HepG2 (cell line): ENCODE measurements around the gene CCDC174. TPM values are rescaled to one million over a fixed set of nuclear protein-coding genes. Genes with fewer than 3 reads are reported as not detected.

Source experiments
- AHR ChIP-seq: IDR thresholded peaks from 2 replicates; pipeline ENCODE4 v1.6.1; 2018; ENCODE audit warnings: missing genetic modification reagents, missing compliant biosample characterization
- CHD2 ChIP-seq: IDR thresholded peaks from 2 replicates; pipeline ENCODE4 v1.6.1; 2011; ENCODE audit warnings: low read depth, low read length, improper control_type of control experiment
- ELF3 ChIP-seq: IDR thresholded peaks from 2 replicates; pipeline ENCODE4 v1.6.1; 2016; ENCODE audit warnings: missing genetic modification reagents, missing compliant biosample characterization
- ERF ChIP-seq: IDR thresholded peaks from 2 replicates; pipeline ENCODE4 v1.6.1; 2018; ENCODE audit warnings: missing biosample characterization, missing genetic modification reagents
- HCFC1 ChIP-seq: fragments of 150-350 bp; IDR thresholded peaks from 2 replicates; pipeline ENCODE4 v1.6.1; 2014; ENCODE audit warnings: low read depth, low read length
- IKZF4 ChIP-seq: sonication (generic); formaldehyde crosslinking; IDR thresholded peaks from 2 replicates; pipeline ENCODE4 v1.5.1; 2020; ENCODE audit warnings: borderline replicate concordance, mild to moderate bottlenecking, low read depth, missing genetic modification reagents; ENCODE audit errors: not compliant biosample characterization
- KAT2B ChIP-seq: fragments of 150-350 bp; IDR thresholded peaks from 2 replicates; pipeline ENCODE4 v1.6.1; 2014; ENCODE audit warnings: low read depth, low read length, borderline replicate concordance
- MAFG ChIP-seq: sonication (generic); formaldehyde crosslinking; IDR thresholded peaks from 2 replicates; pipeline ENCODE4 v1.5.1; 2020; ENCODE audit warnings: mild to moderate bottlenecking, missing genetic modification reagents
- MYC ChIP-seq: sonication (generic); formaldehyde crosslinking; IDR thresholded peaks from 2 replicates; pipeline ENCODE4 v1.9.0; 2021; ENCODE audit warnings: missing genetic modification reagents, borderline replicate concordance
- NFE2L2 ChIP-seq: fragments of 150-350 bp; IDR thresholded peaks from 2 replicates; pipeline ENCODE4 v1.6.1; 2014; ENCODE audit warnings: low read length
- POLR2A ChIP-seq, 2 experiments: IDR thresholded peaks; 2 replicates each; pipeline ENCODE4 v1.6.1; 2011; ENCODE audit warnings: low read depth in 2 of 2, low read length in 2 of 2, mild to moderate bottlenecking in 1 of 2, moderate library complexity in 1 of 2; ENCODE audit not compliant: insufficient read depth in 1 of 2
- PRPF4 ChIP-seq: fragments of 200-400 bp; formaldehyde crosslinking; IDR thresholded peaks from 2 replicates; pipeline ENCODE4 v1.6.1; 2016; ENCODE audit warnings: low read length, low read depth; ENCODE audit not compliant: poor library complexity, severe bottlenecking
- RFX5 ChIP-seq: IDR thresholded peaks from 2 replicates; pipeline ENCODE4 v1.6.1; 2011; ENCODE audit warnings: low read depth, low read length, improper control_type of control experiment
- SMARCC2 ChIP-seq: fragments of 450-650 bp; IDR thresholded peaks from 2 replicates; pipeline ENCODE4 v1.6.1; 2017; ENCODE audit warnings: antibody characterized with exemption, mild to moderate bottlenecking
- SOX6 ChIP-seq, 2 experiments: fragments of 450-650 bp in 1 of 2; sonication (generic) in 1 of 2; formaldehyde crosslinking in 1 of 2; IDR thresholded peaks; 2 replicates each; pipeline versions ENCODE4 v1.4.0 to v1.6.1; 2017 to 2020; ENCODE audit warnings: antibody characterized with exemption in 1 of 2, mild to moderate bottlenecking in 1 of 2, missing genetic modification reagents in 1 of 2
- SP2 ChIP-seq: sonication (generic); formaldehyde crosslinking; IDR thresholded peaks from 2 replicates; pipeline ENCODE4 v1.5.1; 2020; ENCODE audit warnings: mild to moderate bottlenecking, missing genetic modification reagents
- YEATS2 ChIP-seq: sonication (generic); formaldehyde crosslinking; IDR thresholded peaks from 2 replicates; pipeline ENCODE4 v1.4.0; 2020; ENCODE audit warnings: missing genetic modification reagents, borderline replicate concordance
- ZBTB8A ChIP-seq: sonication (generic); formaldehyde crosslinking; IDR thresholded peaks from 2 replicates; pipeline ENCODE4 v1.4.0; 2020; ENCODE audit warnings: mild to moderate bottlenecking, low read depth, missing genetic modification reagents, borderline replicate concordance
- ZFP1 ChIP-seq: IDR thresholded peaks from 2 replicates; pipeline ENCODE4 v1.6.1; 2016
- ZMYM3 ChIP-seq: sonication (generic); formaldehyde crosslinking; IDR thresholded peaks from 2 replicates; pipeline ENCODE4 v1.5.1; 2020; ENCODE audit warnings: mild to moderate bottlenecking, missing genetic modification reagents
- ZMYM4 ChIP-seq: sonication (generic); formaldehyde crosslinking; IDR thresholded peaks from 2 replicates; pipeline ENCODE4 v1.8.1; 2023; ENCODE audit warnings: mild to moderate bottlenecking, missing genetic modification reagents
- ZNF296 ChIP-seq: sonication (generic); formaldehyde crosslinking; conservative IDR thresholded peaks from 2 replicates; pipeline ENCODE4 v1.5.0; 2020; ENCODE audit warnings: mild to moderate bottlenecking, missing genetic modification reagents
- ZNF317 ChIP-seq: sonication (generic); formaldehyde crosslinking; IDR thresholded peaks from 2 replicates; pipeline ENCODE4 v1.5.0; 2020; ENCODE audit warnings: mild to moderate bottlenecking, missing genetic modification reagents
- ZNF343 ChIP-seq: sonication (generic); formaldehyde crosslinking; IDR thresholded peaks from 2 replicates; pipeline ENCODE4 v1.4.0; 2020; ENCODE audit warnings: mild to moderate bottlenecking, missing genetic modification reagents
- ZNF737 ChIP-seq: sonication (generic); formaldehyde crosslinking; IDR thresholded peaks from 2 replicates; pipeline ENCODE4 v1.5.0; 2020; ENCODE audit warnings: missing genetic modification reagents, mild to moderate bottlenecking, borderline replicate concordance
- ZNF782 ChIP-seq: sonication (generic); formaldehyde crosslinking; IDR thresholded peaks from 2 replicates; pipeline ENCODE4 v1.4.0; 2020; ENCODE audit warnings: missing genetic modification reagents, mild to moderate bottlenecking, borderline replicate concordance
- ZNF879 ChIP-seq: sonication (generic); formaldehyde crosslinking; IDR thresholded peaks from 2 replicates; pipeline ENCODE4 v1.8.1; 2023; ENCODE audit warnings: missing genetic modification reagents
- ZSCAN9 ChIP-seq: IDR thresholded peaks from 2 replicates; pipeline ENCODE4 v1.6.1; 2016; ENCODE audit warnings: borderline replicate concordance
- polyA plus RNA-seq, 8 experiments: library from polyadenylated mRNA; depleted of rRNA in 3 of 8; stranded (reverse) in 7 of 8; unstranded in 1 of 8; fragments of >200 nt; fragmentation: Illumina TruSeq in 4 of 8; extraction: Trizol in 4 of 8; gene quantifications; 2 replicates each; pipeline versions ENCODE4 v1.2.1 to v1.2.3, GENCODE V29; 2011 to 2016; ENCODE audit warnings: low read depth in 4 of 8, missing spikeins in 1 of 8, mixed read lengths in 1 of 8; ENCODE audit not compliant: insufficient read depth in 1 of 8
- total RNA-seq, 5 experiments: library from RNA; depleted of rRNA; stranded (reverse); fragments of >200 nt; fragmentation: Illumina TruSeq; extraction: Trizol; gene quantifications; 2 replicates each; pipeline ENCODE4 v1.2.3, GENCODE V29; 2016; ENCODE audit warnings: low read depth in 1 of 5
- TF ChIP-seq, protein P1 (sequence below): sonication (generic); formaldehyde crosslinking; IDR thresholded peaks from 2 replicates; pipeline ENCODE4 v1.5.1; 2020; ENCODE audit warnings: mild to moderate bottlenecking, missing genetic modification reagents, moderate library complexity
- TF ChIP-seq, protein P2 (sequence below): sonication (generic); formaldehyde crosslinking; IDR thresholded peaks from 2 replicates; pipeline ENCODE4 v1.5.1; 2020; ENCODE audit warnings: missing genetic modification reagents, mild to moderate bottlenecking, borderline replicate concordance

The CCDC174 gene
- total and polyA plus RNA-seq, 2 of the 13 experiments (the other 11 are each of a cell fraction or from before 2014, with no cell fraction given) = 5.4 to 11.0 TPM

DNA sequence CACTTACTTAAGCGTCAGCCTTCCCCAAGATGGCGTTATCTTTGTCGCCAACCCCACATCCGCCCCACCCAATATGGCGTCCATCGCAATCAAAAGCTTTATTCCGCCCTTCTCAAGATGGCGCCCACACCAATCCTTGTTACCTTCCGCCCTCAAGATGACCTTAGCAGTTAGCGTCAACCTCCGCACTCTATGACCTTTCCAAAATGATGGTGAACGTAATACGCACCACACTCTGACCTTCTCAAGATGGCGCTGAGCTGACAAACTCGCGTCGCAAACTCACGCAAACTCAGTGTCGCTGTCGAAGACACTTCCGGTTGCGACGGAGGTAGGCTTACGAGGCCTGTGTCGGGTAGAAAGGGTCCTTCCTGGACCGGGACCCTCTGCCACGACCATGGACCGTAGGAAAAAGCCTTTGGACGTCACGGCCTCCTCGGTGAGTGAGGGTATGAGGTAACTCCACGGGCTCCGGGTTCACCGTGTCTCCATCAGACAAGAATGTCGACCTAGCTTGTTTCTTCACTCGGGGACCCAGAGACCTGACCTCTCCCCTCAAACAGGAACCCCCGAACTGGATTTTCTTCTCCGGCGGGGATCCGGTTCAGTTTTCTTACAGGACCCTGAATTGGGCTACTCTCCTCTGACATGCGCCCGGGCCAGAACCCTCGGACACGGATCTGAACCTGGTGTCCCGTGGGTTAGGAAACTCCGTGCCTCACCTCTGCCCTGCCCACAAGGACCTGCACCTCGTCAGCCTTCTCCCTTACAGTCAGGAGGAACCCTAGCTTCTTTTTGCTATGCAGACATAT lies at the start of gene CCDC174 (continued):
- TF ChIP-seq MYC (CRISPR knock-in tag) (peak; percentile 62; the same call in 1 of the 2 replicates), MAFG (no peak), KAT2B (no peak), ELF3 (peak; percentile 94), ERF (CRISPR knock-in tag) (peak; percentile 91), ZNF317 (CRISPR knock-in tag) (0 out of 2 replicates have a peak, but pooled peaks have one; percentile 70), AHR (CRISPR knock-in tag) (peak; percentile 88; the same call in 1 of the 2 replicates), ZMYM3 (CRISPR knock-in tag) (peak; percentile 66; the same call in 1 of the 2 replicates), ZMYM4 (CRISPR knock-in tag) (peak; percentile 94), ZFP1 (peak; percentile 66; the same call in 1 of the 2 replicates), ZNF782 (CRISPR knock-in tag) (peak; percentile 79; the same call in 1 of the 2 replicates), ZNF879 (CRISPR knock-in tag) (no peak), YEATS2 (CRISPR knock-in tag) (peak; percentile 91; the same call in 1 of the 2 replicates), SMARCC2 (no peak), PRPF4 (no peak), HCFC1 (peak; percentile 94), ZBTB8A (CRISPR knock-in tag) (no peak), SOX6 (IDR thresholded peaks at IDR 0.05) (no peak), SOX6 (CRISPR knock-in tag; IDR thresholded peaks at IDR 0.05) (peak; percentile 79), ZNF343 (peak; percentile 48; the same call in 1 of the 2 replicates), CHD2 (peak; percentile 80), ZNF296 (no peak), POLR2A (IDR thresholded peaks at IDR 0.05; ENCODE audit: insufficient read depth in 1 of 2, low read depth in 2 of 2, low read length in 2 of 2) (peak; percentile 95 to 98), NFE2L2 (peak; percentile 11; the same call in 1 of the 2 replicates), ZNF737 (peak; percentile 38; the same call in 1 of the 2 replicates), IKZF4 (peak; percentile 45), ZSCAN9 (CRISPR knock-in tag) (no peak; the same call in 1 of the 2 replicates), RFX5 (no peak), SP2 (CRISPR knock-in tag) (no peak; the same call in 1 of the 2 replicates)
- TF ChIP-seq, protein P1, sequence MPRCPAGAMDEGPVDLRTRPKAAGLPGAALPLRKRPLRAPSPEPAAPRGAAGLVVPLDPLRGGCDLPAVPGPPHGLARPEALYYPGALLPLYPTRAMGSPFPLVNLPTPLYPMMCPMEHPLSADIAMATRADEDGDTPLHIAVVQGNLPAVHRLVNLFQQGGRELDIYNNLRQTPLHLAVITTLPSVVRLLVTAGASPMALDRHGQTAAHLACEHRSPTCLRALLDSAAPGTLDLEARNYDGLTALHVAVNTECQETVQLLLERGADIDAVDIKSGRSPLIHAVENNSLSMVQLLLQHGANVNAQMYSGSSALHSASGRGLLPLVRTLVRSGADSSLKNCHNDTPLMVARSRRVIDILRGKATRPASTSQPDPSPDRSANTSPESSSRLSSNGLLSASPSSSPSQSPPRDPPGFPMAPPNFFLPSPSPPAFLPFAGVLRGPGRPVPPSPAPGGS (CRISPR knock-in tag) = peak; percentile 73
- TF ChIP-seq, protein P2, sequence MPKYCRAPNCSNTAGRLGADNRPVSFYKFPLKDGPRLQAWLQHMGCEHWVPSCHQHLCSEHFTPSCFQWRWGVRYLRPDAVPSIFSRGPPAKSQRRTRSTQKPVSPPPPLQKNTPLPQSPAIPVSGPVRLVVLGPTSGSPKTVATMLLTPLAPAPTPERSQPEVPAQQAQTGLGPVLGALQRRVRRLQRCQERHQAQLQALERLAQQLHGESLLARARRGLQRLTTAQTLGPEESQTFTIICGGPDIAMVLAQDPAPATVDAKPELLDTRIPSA (CRISPR knock-in tag) = no peak
